ENCODE results near the gene SIRT3.
"Not testable (repeated sequence)": the region's sequence is repeated elsewhere in the genome, so short reads cannot be mapped to it uniquely, and the experiment has no call there.

DNA sequence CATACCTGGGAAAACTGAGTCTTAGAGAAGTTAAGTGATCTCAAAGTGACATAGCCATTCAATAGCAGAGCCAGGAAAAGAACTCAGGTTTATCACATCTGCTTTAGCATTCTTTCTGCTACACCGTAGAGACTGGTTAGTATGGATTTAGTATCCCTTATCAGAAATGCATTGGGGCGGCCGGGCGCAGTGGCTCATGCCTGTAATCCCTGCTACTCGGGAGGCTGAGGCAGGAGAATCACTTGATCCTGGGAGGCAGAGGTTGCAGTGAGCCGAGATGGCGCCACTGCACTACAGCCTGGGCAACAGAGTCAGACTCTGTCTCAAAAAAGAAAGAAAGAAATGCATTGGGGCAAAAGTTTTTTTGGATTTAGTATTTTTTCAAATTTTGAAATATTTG lies 2.2 kb upstream of the SIRT3 start:
- TF ChIP-seq CTCF (IDR thresholded peaks at IDR 0.05; ENCODE audit: insufficient read depth, low read length); POLR2AphosphoS5 (IDR thresholded peaks at IDR 0.05; ENCODE audit: low read depth): not testable (repeated sequence)

Data from HL-60 (cell line).